GM12872 (cell line): ENCODE data around the gene HTR2C.

Experiments used
- CTCF ChIP-seq: IDR thresholded peaks from 3 replicates; pipeline ENCODE4 v1.5.1; 2011; ENCODE audit warnings: low read depth, mild to moderate bottlenecking, low read length, moderate library complexity; ENCODE audit not compliant: insufficient read depth

HTR2C gene

DNA sequence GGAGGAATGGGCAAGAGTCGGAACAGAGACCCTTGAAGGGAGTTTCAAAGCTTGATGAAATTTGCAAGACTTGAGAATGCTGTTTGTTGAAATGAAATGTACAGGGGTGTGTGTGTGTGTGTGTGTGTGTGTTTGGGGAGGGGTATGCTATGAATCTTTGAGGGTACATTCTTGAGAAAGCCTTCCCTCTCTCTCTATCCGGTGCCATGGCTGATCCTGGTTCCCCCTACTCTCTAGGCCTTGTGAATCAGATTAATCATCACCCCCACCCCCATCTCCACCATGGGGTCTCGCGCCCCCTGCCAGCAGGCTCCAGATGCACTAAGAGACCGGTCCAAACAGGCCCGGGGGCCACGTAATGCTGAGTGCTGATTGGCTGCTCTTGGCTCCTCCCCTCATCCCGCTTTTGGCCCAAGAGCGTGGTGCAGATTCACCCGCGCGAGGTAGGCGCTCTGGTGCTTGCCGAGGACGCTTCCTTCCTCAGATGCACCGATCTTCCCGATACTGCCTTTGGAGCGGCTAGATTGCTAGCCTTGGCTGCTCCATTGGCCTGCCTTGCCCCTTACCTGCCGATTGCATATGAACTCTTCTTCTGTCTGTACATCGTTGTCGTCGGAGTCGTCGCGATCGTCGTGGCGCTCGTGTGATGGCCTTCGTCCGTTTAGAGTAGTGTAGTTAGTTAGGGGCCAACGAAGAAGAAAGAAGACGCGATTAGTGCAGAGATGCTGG, at the start of gene HTR2C:
TSS of gene HTR2C (plus strand) at position 441 of the 729 bp plus-strand sequence. CDS start 142,851 bp downstream, outside the sequence.
- TF ChIP-seq CTCF: no peak

GRCh38 chrX:114580336-114580735, 3.5 kb upstream of the HTR2C start:
- no peak for TF ChIP-seq CTCF

- no peak for TF ChIP-seq CTCF
These were observed 2.2 kb upstream of the HTR2C start for GRCh38 chrX:114581528-114582263.

GRCh38 chrX:114582264-114582632, 1.6 kb upstream of the HTR2C start:
- TF ChIP-seq CTCF: no peak

- no peak for TF ChIP-seq CTCF
These were observed 1.0 kb upstream of the HTR2C start for GRCh38 chrX:114582698-114583395.

GRCh38 chrX:114584375-114584943, 573 bp downstream of the HTR2C start:
- no peak for TF ChIP-seq CTCF
